Calu3 (cell line): ENCODE measurements around the gene OR1F1. TPM values are rescaled to one million over a fixed set of nuclear protein-coding genes. Genes with fewer than 3 reads are reported as not detected.

ENCODE experiments used
- BruUV-seq: library from RNA; stranded (reverse); fragments of 400-500 nt; replicated peaks from 2 replicates; lab custom pipeline; 2021; lab: Mats Ljungman, UMichigan
- CTCF ChIA-PET: fragments of 300-600 bp; sonication (Branson Sonifier 250); formaldehyde crosslinking; loops from one replicate; lab custom pipeline; 2022; ENCODE audit warnings: antibody characterized with exemption; lab: Charles Lee
- DNase-seq: peaks from one replicate; pipeline ENCODE4 v3.0.0; 2022
- H3K27ac Mint-ChIP-seq: one replicate; pipeline ENCODE4 v1.8.0; 2022; ENCODE audit warnings: mixed read lengths; ENCODE audit not compliant: unreplicated experiment
- H3K27me3 Mint-ChIP-seq: one replicate; pipeline ENCODE4 v1.8.0; 2022; ENCODE audit warnings: mixed read lengths; ENCODE audit not compliant: unreplicated experiment
- H3K36me3 Mint-ChIP-seq: one replicate; pipeline ENCODE4 v1.8.0; 2022; ENCODE audit warnings: mild to moderate bottlenecking, moderate library complexity, mixed read lengths; ENCODE audit not compliant: insufficient read depth, unreplicated experiment
- H3K4me1 Mint-ChIP-seq: one replicate; pipeline ENCODE4 v1.8.0; 2022; ENCODE audit warnings: mild to moderate bottlenecking, low read depth, mixed read lengths; ENCODE audit not compliant: unreplicated experiment
- H3K4me3 Mint-ChIP-seq: one replicate; pipeline ENCODE4 v1.8.0; 2022; ENCODE audit warnings: mild to moderate bottlenecking, low read depth, moderate library complexity, mixed read lengths; ENCODE audit not compliant: unreplicated experiment
- H3K9me3 Mint-ChIP-seq: one replicate; pipeline ENCODE4 v1.8.0; 2022; ENCODE audit warnings: low read depth, mixed read lengths; ENCODE audit not compliant: unreplicated experiment
- intact Hi-C: fragments of 100-400 bp; cut with micrococcal nuclease; formaldehyde crosslinking; loops from one replicate; pipeline ENCODE4 v1.10.0; 2022; ENCODE audit not compliant: unreplicated experiment
- total RNA-seq: library from RNA; stranded (reverse); gene quantifications from 2 replicates; pipeline ENCODE4 v1.2.3, GENCODE V29; 2022
- TF ChIP-seq, protein P1 (sequence below): fragments of 200-600 bp; IDR thresholded peaks from one replicate; pipeline ENCODE4 v1.8.0; 2022; ENCODE audit warnings: antibody characterized with exemption; ENCODE audit not compliant: unreplicated experiment

The OR1F1 gene
- total RNA-seq, 1 experiment from 2014 or later = 0.40 TPM

DNA sequence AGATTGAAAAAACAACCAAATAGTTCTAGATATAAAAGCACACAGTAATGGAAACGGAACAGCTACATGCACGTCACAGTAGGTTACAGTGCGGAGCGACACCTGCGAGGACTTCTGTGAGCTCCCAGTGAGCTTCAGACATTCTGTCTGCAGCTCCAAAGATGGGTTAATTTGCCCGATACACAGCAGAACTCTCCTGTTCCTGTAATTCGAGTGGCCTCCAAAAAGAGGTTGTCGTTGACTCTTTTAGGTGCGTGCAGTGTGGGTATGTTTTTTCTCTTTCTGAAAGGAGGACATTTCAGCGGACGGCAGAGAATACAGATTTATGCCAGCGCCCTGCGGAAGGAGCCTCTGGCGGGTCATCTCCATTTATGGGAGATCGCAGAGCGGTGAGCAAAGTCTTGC is 2.9 kb downstream of the OR1F1 start:
- TF ChIP-seq, protein P1, sequence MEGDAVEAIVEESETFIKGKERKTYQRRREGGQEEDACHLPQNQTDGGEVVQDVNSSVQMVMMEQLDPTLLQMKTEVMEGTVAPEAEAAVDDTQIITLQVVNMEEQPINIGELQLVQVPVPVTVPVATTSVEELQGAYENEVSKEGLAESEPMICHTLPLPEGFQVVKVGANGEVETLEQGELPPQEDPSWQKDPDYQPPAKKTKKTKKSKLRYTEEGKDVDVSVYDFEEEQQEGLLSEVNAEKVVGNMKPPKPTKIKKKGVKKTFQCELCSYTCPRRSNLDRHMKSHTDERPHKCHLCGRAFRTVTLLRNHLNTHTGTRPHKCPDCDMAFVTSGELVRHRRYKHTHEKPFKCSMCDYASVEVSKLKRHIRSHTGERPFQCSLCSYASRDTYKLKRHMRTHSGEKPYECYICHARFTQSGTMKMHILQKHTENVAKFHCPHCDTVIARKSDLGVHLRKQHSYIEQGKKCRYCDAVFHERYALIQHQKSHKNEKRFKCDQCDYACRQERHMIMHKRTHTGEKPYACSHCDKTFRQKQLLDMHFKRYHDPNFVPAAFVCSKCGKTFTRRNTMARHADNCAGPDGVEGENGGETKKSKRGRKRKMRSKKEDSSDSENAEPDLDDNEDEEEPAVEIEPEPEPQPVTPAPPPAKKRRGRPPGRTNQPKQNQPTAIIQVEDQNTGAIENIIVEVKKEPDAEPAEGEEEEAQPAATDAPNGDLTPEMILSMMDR = no peak
- intact Hi-C loops = no loop called here

DNA sequence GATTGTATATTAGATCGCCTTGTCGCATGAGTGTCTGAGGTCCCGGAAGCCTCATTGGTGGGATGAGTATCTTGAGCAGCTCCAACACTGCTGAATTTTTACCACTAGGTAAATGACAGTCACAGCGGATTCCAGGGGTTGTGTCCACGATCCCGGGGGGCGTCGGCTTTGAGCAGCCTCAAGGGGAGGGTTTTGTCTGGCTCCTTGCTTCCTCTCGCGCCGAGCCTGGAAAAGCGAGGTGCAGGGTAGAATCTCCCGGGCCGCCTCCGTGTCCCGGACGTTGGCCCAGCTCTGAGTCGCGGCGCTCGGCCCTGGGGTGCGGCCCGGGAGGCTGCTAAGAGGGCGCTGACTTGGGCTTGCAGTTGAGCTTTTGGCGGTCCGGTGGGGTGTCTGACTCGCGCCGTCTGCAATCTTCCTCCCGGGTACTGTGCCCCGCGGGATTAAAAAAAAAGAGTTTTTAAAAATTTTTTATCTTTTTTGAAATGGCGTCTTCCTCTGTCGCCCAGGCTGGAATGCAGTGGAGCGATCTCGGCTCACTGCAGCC is 4.5 kb downstream of the OR1F1 start:
- no TSS peak for BruUV-seq
- no peak overlapping the region for H3K27ac Mint-ChIP-seq
- TF ChIP-seq, protein P1 = no peak
- H3K4me1 Mint-ChIP-seq = peaks cover 18% of the 10 kb centered on the region
- no peak for DNase-seq
- no peaks in the 10 kb centered on the region for H3K9me3 Mint-ChIP-seq
- peaks cover 42% of the 10 kb centered on the region for H3K36me3 Mint-ChIP-seq
- CTCF ChIA-PET = no interaction called here
- H3K27me3 Mint-ChIP-seq = peaks cover 55% of the 10 kb centered on the region
- intact Hi-C loops = no loop called here
- H3K4me3 Mint-ChIP-seq = no peak overlapping the region

More for the DNA sequence above, 2.9 kb downstream of the OR1F1 start:
- Mint-ChIP-seq H3K27ac (peak overlapping the region; percentile 46), H3K36me3 (peaks cover 43% of the 10 kb centered on the region), H3K4me3 (peak overlapping the region; percentile 54), H3K4me1 (peaks cover 25% of the 10 kb centered on the region), H3K27me3 (peaks cover 70% of the 10 kb centered on the region), H3K9me3 (no peaks in the 10 kb centered on the region)
- DNase-seq = no peak
- CTCF ChIA-PET = interaction anchor here (0.8 to 0.9 kb wide), 2 partner anchors 20 to 73 kb away, joined by 3 to 12 read pairs; no protein-coding TSS in a partner anchor
- BruUV-seq = no TSS peak

DNA sequence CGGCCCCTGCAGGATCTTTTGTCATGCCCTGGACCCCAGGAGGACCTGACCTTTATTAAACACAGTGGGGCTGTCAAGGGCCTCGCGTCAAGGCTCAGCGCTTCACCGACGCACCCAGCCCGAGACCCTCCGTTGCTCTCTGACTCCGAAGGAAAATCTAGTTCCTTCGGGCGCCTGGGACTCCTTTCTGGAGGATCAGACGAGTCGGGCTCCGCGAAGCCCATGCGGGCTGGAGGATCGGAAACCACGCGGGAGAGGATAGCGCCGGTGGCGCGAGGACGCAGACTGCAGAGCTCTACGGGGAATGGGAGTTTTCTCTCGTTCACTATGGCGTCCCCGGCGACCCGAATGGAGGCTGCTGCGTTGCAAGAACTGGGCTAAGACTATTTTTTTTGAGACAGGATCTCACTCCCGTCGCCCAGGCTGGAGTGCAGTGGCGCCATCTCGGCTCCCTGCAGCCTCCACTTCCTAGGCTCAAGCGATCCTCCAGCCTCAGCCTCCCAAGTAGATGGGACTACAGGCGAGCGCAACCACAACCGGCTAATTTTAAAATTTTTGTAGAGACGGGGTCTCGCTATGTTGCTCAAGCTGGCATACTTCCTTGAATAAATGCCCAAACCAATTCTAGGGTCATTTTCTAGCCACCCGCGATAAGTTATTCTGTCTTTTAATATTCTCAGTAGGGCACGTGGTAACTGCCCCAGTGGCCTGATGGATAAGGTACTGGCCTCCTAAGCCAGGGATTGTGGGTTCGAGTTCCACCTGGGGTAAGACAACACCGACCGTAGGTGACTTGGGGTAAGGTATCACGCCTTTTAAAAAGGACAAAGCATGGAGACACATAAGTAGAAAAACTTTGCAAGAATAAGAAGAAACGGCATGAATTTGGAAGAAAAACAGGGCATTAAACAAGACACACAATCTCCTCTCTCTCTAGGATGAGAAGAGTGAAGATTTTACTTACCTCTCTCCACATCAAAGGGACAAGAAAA is 5.5 kb downstream of the OR1F1 start:
- Mint-ChIP-seq H3K4me1 (peaks cover 9% of the 10 kb centered on the region), H3K27me3 (peaks cover 57% of the 10 kb centered on the region), H3K36me3 (peaks cover 32% of the 10 kb centered on the region), H3K4me3 (no peak overlapping the region), H3K9me3 (no peaks in the 10 kb centered on the region), H3K27ac (no peak overlapping the region)
- no peak for DNase-seq
- no TSS peak for BruUV-seq
- TF ChIP-seq, protein P1 = no peak
- intact Hi-C loops = no loop called here
- CTCF ChIA-PET = no interaction called here

DNA sequence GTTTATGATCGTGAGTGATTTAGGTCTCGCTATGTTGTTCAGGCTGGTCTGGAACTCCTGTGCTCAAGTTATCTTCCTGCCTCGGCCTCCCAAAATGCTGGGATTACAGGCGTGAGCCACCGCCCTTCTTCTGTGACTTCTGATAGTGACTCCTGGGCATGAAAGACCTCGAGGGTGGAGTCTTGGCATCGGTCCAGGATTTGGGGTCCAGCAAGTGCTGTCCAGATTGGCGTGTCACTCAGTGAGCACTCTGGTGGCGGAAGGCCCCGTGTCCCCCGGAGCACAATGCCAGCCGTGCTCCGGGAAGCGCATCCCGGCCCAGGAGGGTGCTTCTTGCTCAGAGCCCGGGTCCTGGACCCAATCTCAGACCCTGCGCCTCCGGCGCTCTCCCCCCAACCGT is 6.8 kb downstream of the OR1F1 start:
- no peak overlapping the region for H3K4me3 Mint-ChIP-seq
- peaks cover 19% of the 10 kb centered on the region for H3K36me3 Mint-ChIP-seq
- TF ChIP-seq, protein P1 = no peak
- no TSS peak for BruUV-seq
- peaks cover 4% of the 10 kb centered on the region for H3K4me1 Mint-ChIP-seq
- CTCF ChIA-PET = interaction anchor here (0.7 kb wide), 1 partner anchor 299 kb away, joined by 3 read pairs; no protein-coding TSS in a partner anchor
- H3K27ac Mint-ChIP-seq = no peak overlapping the region
- DNase-seq = no peak
- H3K27me3 Mint-ChIP-seq = peaks cover 62% of the 10 kb centered on the region
- no peaks in the 10 kb centered on the region for H3K9me3 Mint-ChIP-seq
- intact Hi-C loops = no loop called here
